Liver (tissue), 9 donors: ENCODE measurements around the gene TMEM139. TPM values are rescaled to one million over a fixed set of nuclear protein-coding genes. Genes with fewer than 3 reads are reported as not detected.

ENCODE experiments used
- DNase-seq: peaks from one replicate; pipeline ENCODE4 v3.0.0-alpha.2; 2017; ENCODE audit warnings: low spot score
- H3K27ac ChIP-seq, 2 donors: one replicate each; pipeline ENCODE4 v1.7.0; 2013; ENCODE audit warnings: inconsistent platforms in 2 of 2, low read length in 2 of 2, control low read depth in 1 of 2, low read depth in 1 of 2, mild to moderate bottlenecking in 1 of 2
- H3K27me3 ChIP-seq, 4 donors: one replicate each; pipeline versions ENCODE4 v1.6.1 to v1.7.0; 2013; ENCODE audit warnings: low read length in 3 of 4, inconsistent platforms in 1 of 4, mild to moderate bottlenecking in 1 of 4, moderate library complexity in 1 of 4; ENCODE audit not compliant: control insufficient read depth in 4 of 4, insufficient read depth in 4 of 4
- H3K36me3 ChIP-seq, 4 donors: one replicate each; pipeline versions ENCODE4 v1.6.1 to v1.7.0; 2013; ENCODE audit warnings: low read length in 3 of 4, mild to moderate bottlenecking in 3 of 4, low read depth in 1 of 4, moderate library complexity in 1 of 4; ENCODE audit not compliant: control insufficient read depth in 4 of 4, insufficient read depth in 3 of 4
- H3K4me1 ChIP-seq, 4 donors: one replicate each; pipeline versions ENCODE4 v1.6.1 to v1.7.0; 2013; ENCODE audit warnings: low read length in 3 of 4, mild to moderate bottlenecking in 3 of 4, moderate library complexity in 1 of 4; ENCODE audit not compliant: control insufficient read depth in 4 of 4, insufficient read depth in 4 of 4
- H3K4me3 ChIP-seq, 3 donors: one replicate each; pipeline versions ENCODE4 v1.6.1 to v1.7.0; 2013; ENCODE audit warnings: low read length in 3 of 3, control low read depth in 1 of 3, low read depth in 1 of 3, mild to moderate bottlenecking in 1 of 3
- H3K9ac ChIP-seq, 2 donors: one replicate each; pipeline ENCODE4 v1.7.0; 2013; ENCODE audit warnings: low read length in 2 of 2, mild to moderate bottlenecking in 2 of 2, moderate library complexity in 2 of 2, control low read depth in 1 of 2, low read depth in 1 of 2
- H3K9me3 ChIP-seq, 4 donors: one replicate each; pipeline versions ENCODE4 v1.6.1 to v1.7.0; 2013; ENCODE audit warnings: low read length in 3 of 4; ENCODE audit not compliant: control insufficient read depth in 4 of 4
- ATF3 ChIP-seq: IDR thresholded peaks from 2 replicates; pipeline ENCODE4 v1.6.1; 2016; ENCODE audit warnings: antibody characterized with exemption
- CTCF ChIP-seq: fragments of 150-350 bp; IDR thresholded peaks from 2 replicates; pipeline ENCODE4 v1.5.1; 2017; ENCODE audit warnings: improper control_type of control experiment, low read depth, low read length; ENCODE audit not compliant: missing input control
- EGR1 ChIP-seq, 2 donors: IDR thresholded peaks; 2 replicates each; pipeline ENCODE4 v1.6.1; 2016 to 2018; ENCODE audit warnings: antibody characterized with exemption in 2 of 2, low read depth in 2 of 2
- FOXA1 ChIP-seq: IDR thresholded peaks from 2 replicates; pipeline ENCODE4 v1.6.1; 2016; ENCODE audit warnings: antibody characterized with exemption
- FOXA2 ChIP-seq: IDR thresholded peaks from 2 replicates; pipeline ENCODE4 v1.6.1; 2016; ENCODE audit warnings: antibody characterized with exemption
- GABPA ChIP-seq, 2 donors: IDR thresholded peaks in 1 of 2; conservative IDR thresholded peaks in 1 of 2; 2 replicates each; pipeline ENCODE4 v1.6.1; 2016; ENCODE audit warnings: antibody characterized with exemption in 2 of 2, mild to moderate bottlenecking in 1 of 2, moderate library complexity in 1 of 2
- JUND ChIP-seq, 2 donors: IDR thresholded peaks; 2 replicates each; pipeline ENCODE4 v1.6.1; 2016; ENCODE audit warnings: antibody characterized with exemption in 2 of 2
- NR2F2 ChIP-seq: IDR thresholded peaks from 2 replicates; pipeline ENCODE4 v1.6.1; 2016; ENCODE audit warnings: antibody characterized with exemption
- RAD21 ChIP-seq, 2 donors: IDR thresholded peaks; 2 replicates each; pipeline ENCODE4 v1.6.1; 2016; ENCODE audit warnings: antibody characterized with exemption in 2 of 2, mild to moderate bottlenecking in 2 of 2
- REST ChIP-seq: IDR thresholded peaks from 2 replicates; pipeline ENCODE4 v1.6.1; 2016; ENCODE audit warnings: antibody characterized with exemption, mild to moderate bottlenecking
- RXRA ChIP-seq, 2 donors: IDR thresholded peaks; 2 replicates each; pipeline ENCODE4 v1.6.1; 2017 to 2018; ENCODE audit warnings: antibody characterized with exemption in 2 of 2, mild to moderate bottlenecking in 1 of 2
- TAF1 ChIP-seq: conservative IDR thresholded peaks from 2 replicates; pipeline ENCODE4 v1.6.1; 2016; ENCODE audit warnings: antibody characterized with exemption, mild to moderate bottlenecking
- YY1 ChIP-seq: IDR thresholded peaks from 2 replicates; pipeline ENCODE4 v1.6.1; 2016; ENCODE audit warnings: antibody characterized with exemption, mild to moderate bottlenecking
- WGBS: extraction: QIAGEN DNeasy Blood & Tissue Kit; methylation state at CpG from one replicate; pipeline ENCODE4 v1.1.7; 2013; 5-methylcytosine and 5-hydroxymethylcytosine counted together
- polyA plus RNA-seq, 2 donors: library from polyadenylated mRNA; stranded (reverse) in 1 of 2; unstranded in 1 of 2; fragments of 200-250 nt in 1 of 2; fragments of >200 nt in 1 of 2; fragmentation: Nextera tagmentation in 1 of 2; extraction: Ambion mirVana in 1 of 2; gene quantifications; one replicate each; pipeline versions ENCODE4 v1.2.1 to v1.2.3, GENCODE V29; 2013 to 2015
- total RNA-seq, 2 donors: library from RNA; depleted of rRNA; stranded (reverse); fragments of >200 nt; gene quantifications; one replicate each; pipeline ENCODE4 v1.2.3, GENCODE V29; 2014
- TF ChIP-seq, protein P1 (sequence below): IDR thresholded peaks from 2 replicates; pipeline ENCODE4 v1.6.1; 2016; ENCODE audit warnings: antibody characterized with exemption
- TF ChIP-seq, protein P2 (sequence below): IDR thresholded peaks from 2 replicates; pipeline ENCODE4 v1.6.1; 2016; ENCODE audit warnings: antibody characterized with exemption
- donor health status: healthy.
- donor health status: healthy.
- donor health status: healthy.
- donor health status: healthy.
- donor health status: healthy.

TMEM139 gene
- total and polyA plus RNA-seq, 4 donors, result 3.0 to 8.6 (median 5.5) TPM

DNA sequence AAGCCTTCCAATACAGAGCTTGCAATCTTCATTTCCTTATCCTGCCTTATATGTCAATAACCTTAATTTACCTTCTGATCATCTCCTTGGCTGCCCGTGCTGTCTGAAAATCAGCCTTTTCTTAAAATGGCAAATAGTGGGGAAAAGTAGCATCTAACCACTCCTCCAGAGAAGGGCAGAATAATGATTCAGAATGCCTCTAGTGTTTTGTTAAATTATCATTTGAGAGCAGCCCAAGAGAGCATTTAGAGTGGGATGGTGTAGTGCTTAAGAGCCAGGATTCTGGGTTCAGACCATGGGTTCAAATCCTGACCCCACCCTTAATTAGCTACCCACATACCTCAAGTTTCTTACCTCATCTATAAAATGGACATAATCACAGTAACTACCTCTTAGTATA is 4.6 kb upstream of the TMEM139 start:
- H3K4me3 ChIP-seq, result no peak overlapping the region
- no peaks in the 10 kb centered on the region for H3K36me3 ChIP-seq
- no peak overlapping the region for H3K27ac ChIP-seq
- no peaks in the 10 kb centered on the region for H3K9me3 ChIP-seq
- peaks cover 0 to 13% (median 6%) of the 10 kb centered on the region in 4 donors for H3K4me1 ChIP-seq
- WGBS, result 66% methylated on average over 1 of the region's 1 CpG
- no peak for TF ChIP-seq ATF3
- TF ChIP-seq NR2F2, result no peak
- no peak for TF ChIP-seq REST
- TF ChIP-seq FOXA1, result no peak
- TF ChIP-seq RAD21 (IDR thresholded peaks at IDR 0.05), result no peak
- TF ChIP-seq FOXA2, result no peak
- no peak for TF ChIP-seq EGR1 (IDR thresholded peaks at IDR 0.05; ENCODE audit: low read depth in 2 of 2)
- TF ChIP-seq CTCF, result no peak
- TF ChIP-seq RXRA (IDR thresholded peaks at IDR 0.05), result no peak
- no peak for TF ChIP-seq YY1
- no peak for TF ChIP-seq JUND (IDR thresholded peaks at IDR 0.05)
- H3K27me3 ChIP-seq, result no peaks in the 10 kb centered on the region
- H3K9ac ChIP-seq, result peak overlapping the region in 1 of 2 donors; percentile 57
- no peak for DNase-seq

- no peak for TF ChIP-seq TAF1
- TF ChIP-seq CTCF, result no peak
- TF ChIP-seq NR2F2, result no peak
- no peak for TF ChIP-seq EGR1 (IDR thresholded peaks at IDR 0.05; ENCODE audit: low read depth in 2 of 2)
- TF ChIP-seq, protein P1, sequence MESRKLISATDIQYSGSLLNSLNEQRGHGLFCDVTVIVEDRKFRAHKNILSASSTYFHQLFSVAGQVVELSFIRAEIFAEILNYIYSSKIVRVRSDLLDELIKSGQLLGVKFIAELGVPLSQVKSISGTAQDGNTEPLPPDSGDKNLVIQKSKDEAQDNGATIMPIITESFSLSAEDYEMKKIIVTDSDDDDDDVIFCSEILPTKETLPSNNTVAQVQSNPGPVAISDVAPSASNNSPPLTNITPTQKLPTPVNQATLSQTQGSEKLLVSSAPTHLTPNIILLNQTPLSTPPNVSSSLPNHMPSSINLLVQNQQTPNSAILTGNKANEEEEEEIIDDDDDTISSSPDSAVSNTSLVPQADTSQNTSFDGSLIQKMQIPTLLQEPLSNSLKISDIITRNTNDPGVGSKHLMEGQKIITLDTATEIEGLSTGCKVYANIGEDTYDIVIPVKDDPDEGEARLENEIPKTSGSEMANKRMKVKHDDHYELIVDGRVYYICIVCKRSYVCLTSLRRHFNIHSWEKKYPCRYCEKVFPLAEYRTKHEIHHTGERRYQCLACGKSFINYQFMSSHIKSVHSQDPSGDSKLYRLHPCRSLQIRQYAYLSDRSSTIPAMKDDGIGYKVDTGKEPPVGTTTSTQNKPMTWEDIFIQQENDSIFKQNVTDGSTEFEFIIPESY, result no peak
- TF ChIP-seq, protein P2, sequence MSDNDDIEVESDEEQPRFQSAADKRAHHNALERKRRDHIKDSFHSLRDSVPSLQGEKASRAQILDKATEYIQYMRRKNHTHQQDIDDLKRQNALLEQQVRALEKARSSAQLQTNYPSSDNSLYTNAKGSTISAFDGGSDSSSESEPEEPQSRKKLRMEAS, result no peak
- TF ChIP-seq ATF3, result no peak
- TF ChIP-seq REST, result no peak
- TF ChIP-seq GABPA (IDR thresholded peaks at IDR 0.05 in 1 of 2, conservative IDR thresholded peaks at IDR 0.05 in 1 of 2), result no peak
- no peak for TF ChIP-seq RAD21 (IDR thresholded peaks at IDR 0.05)
- no peak for TF ChIP-seq JUND (IDR thresholded peaks at IDR 0.05)
- TF ChIP-seq YY1, result no peak
- WGBS, result 86% methylated on average over 2 of the region's 2 CpGs
- Histone ChIP-seq H3K4me1 (peaks cover 0 to 17% (median 8%) of the 10 kb centered on the region in 4 donors), H3K9ac (no peak overlapping the region), H3K27ac (no peak overlapping the region), H3K27me3 (no peaks in the 10 kb centered on the region), H3K9me3 (no peaks in the 10 kb centered on the region), H3K4me3 (no peak overlapping the region), H3K36me3 (no peaks in the 10 kb centered on the region)
- DNase-seq, result no peak
Measured at GRCh38 chr7:143280566-143280965, 4.2 kb upstream of the TMEM139 start.
